HepG2 (cell line): Measurements from ENCODE around the gene ABCB9. TPM values are rescaled to one million over a fixed set of nuclear protein-coding genes. Genes with fewer than 3 reads are reported as not detected.

ENCODE experiments used
- UBTF ChIP-seq: sonication (generic); formaldehyde crosslinking; IDR thresholded peaks from 2 replicates; pipeline ENCODE4 v1.4.0; 2020; ENCODE audit warnings: mild to moderate bottlenecking, missing genetic modification reagents
- ZBTB3 ChIP-seq: sonication (generic); formaldehyde crosslinking; IDR thresholded peaks from 2 replicates; pipeline ENCODE4 v1.4.0; 2020; ENCODE audit warnings: low read depth, mild to moderate bottlenecking, moderate library complexity, missing genetic modification reagents, borderline replicate concordance
- ZNF275 ChIP-seq: sonication (generic); formaldehyde crosslinking; IDR thresholded peaks from 2 replicates; pipeline ENCODE4 v1.8.0; 2022; ENCODE audit warnings: missing genetic modification reagents, mild to moderate bottlenecking, inconsistent platforms, borderline replicate concordance
- ZNF407 ChIP-seq: sonication (generic); formaldehyde crosslinking; IDR thresholded peaks from one replicate; pipeline ENCODE4 v1.5.1; 2020; ENCODE audit warnings: mild to moderate bottlenecking, missing genetic modification reagents; ENCODE audit errors: not compliant biosample characterization
- ZNF552 ChIP-seq: sonication (generic); formaldehyde crosslinking; IDR thresholded peaks from 2 replicates; pipeline ENCODE4 v1.9.0; 2022; ENCODE audit warnings: missing genetic modification reagents, mild to moderate bottlenecking, borderline replicate concordance
- ZNF569 ChIP-seq: sonication (generic); formaldehyde crosslinking; IDR thresholded peaks from 2 replicates; pipeline ENCODE4 v1.5.0; 2020; ENCODE audit warnings: mild to moderate bottlenecking, missing genetic modification reagents, moderate library complexity, borderline replicate concordance
- ZNF891 ChIP-seq: sonication (generic); formaldehyde crosslinking; IDR thresholded peaks from 2 replicates; pipeline ENCODE4 v1.5.0; 2020; ENCODE audit warnings: mild to moderate bottlenecking, missing genetic modification reagents
- ZXDC ChIP-seq: sonication (generic); formaldehyde crosslinking; IDR thresholded peaks from 2 replicates; pipeline ENCODE4 v1.5.0; 2020; ENCODE audit warnings: mild to moderate bottlenecking, missing genetic modification reagents
- polyA plus RNA-seq, 8 experiments: library from polyadenylated mRNA; depleted of rRNA in 3 of 8; stranded (reverse) in 7 of 8; unstranded in 1 of 8; fragments of >200 nt; fragmentation: Illumina TruSeq in 4 of 8; extraction: Trizol in 4 of 8; gene quantifications; 2 replicates each; pipeline versions ENCODE4 v1.2.1 to v1.2.3, GENCODE V29; 2011 to 2016; ENCODE audit warnings: low read depth in 4 of 8, missing spikeins in 1 of 8, mixed read lengths in 1 of 8; ENCODE audit not compliant: insufficient read depth in 1 of 8
- total RNA-seq, 5 experiments: library from RNA; depleted of rRNA; stranded (reverse); fragments of >200 nt; fragmentation: Illumina TruSeq; extraction: Trizol; gene quantifications; 2 replicates each; pipeline ENCODE4 v1.2.3, GENCODE V29; 2016; ENCODE audit warnings: low read depth in 1 of 5

ABCB9 gene
- total and polyA plus RNA-seq, 2 of the 13 experiments (the other 11 are each of a cell fraction or from before 2014, with no cell fraction given) = 5.1 to 6.0 TPM

GRCh38 chr12:122974892-122975789 lies 8.9 kb upstream of the ABCB9 start, which contains the start of gene OGFOD2 (continued):
- TF ChIP-seq ZNF407 (CRISPR knock-in tag) (no peak), ZNF569 (no peak), ZXDC (0 out of 2 replicates have a peak, but pooled peaks have one; percentile 73), ZNF275 (CRISPR knock-in tag) (peak; percentile 25; the same call in 1 of the 2 replicates), ZBTB3 (0 out of 2 replicates have a peak, but pooled peaks have one; percentile 79), ZNF891 (CRISPR knock-in tag) (peak; percentile 33; the same call in 1 of the 2 replicates), ZNF552 (CRISPR knock-in tag) (peak; percentile 35; the same call in 1 of the 2 replicates), UBTF (peak; percentile 62)
